GM12801 (cell line): ENCODE measurements around the gene CDK14.

Source experiments
- TF ChIP-seq, protein P1 (sequence below): IDR thresholded peaks from one replicate; pipeline ENCODE4 v1.5.1; 2011; ENCODE audit warnings: control low read depth; ENCODE audit not compliant: insufficient read length; ENCODE audit errors: extremely low read depth

The CDK14 gene

DNA sequence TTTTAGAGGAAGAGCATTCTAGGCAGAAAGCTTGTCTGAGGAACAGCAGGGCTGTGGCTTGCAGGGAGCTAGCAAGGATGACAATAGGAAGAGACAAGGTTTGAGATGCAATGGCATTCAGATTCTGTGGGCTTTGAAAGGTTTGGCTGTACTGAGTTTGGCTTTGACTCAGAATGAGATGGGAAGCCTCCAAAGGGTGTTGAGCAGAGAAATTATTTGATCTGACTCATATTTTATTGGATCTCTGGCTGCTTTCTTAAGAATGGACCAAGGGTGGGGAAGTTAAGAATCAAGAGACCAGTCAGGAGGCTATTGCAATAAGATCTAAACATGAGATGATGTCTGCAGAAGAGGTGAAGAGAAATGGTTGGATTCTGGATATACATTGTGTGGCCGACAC, 273.2 kb downstream of the CDK14 start:
- TF ChIP-seq, protein P1, sequence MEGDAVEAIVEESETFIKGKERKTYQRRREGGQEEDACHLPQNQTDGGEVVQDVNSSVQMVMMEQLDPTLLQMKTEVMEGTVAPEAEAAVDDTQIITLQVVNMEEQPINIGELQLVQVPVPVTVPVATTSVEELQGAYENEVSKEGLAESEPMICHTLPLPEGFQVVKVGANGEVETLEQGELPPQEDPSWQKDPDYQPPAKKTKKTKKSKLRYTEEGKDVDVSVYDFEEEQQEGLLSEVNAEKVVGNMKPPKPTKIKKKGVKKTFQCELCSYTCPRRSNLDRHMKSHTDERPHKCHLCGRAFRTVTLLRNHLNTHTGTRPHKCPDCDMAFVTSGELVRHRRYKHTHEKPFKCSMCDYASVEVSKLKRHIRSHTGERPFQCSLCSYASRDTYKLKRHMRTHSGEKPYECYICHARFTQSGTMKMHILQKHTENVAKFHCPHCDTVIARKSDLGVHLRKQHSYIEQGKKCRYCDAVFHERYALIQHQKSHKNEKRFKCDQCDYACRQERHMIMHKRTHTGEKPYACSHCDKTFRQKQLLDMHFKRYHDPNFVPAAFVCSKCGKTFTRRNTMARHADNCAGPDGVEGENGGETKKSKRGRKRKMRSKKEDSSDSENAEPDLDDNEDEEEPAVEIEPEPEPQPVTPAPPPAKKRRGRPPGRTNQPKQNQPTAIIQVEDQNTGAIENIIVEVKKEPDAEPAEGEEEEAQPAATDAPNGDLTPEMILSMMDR = no peak

DNA sequence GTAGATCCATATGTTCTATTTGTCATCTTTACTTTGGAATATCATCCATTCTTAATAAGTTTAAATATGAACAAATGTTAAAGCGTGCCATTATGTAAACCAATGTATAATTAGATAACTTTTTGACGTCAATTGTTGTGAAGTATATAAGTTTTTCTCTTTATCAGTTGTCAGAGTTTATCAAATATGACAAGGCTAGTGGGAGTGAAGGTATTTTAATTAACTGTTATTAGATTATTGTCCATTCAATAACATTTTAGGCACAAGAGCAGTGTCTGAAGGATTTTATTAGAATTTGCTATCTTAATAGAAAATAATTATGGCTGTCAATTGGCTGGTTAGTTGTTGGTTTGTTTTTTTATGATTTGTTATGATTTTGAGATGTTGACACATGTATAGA, 280.6 kb downstream of the CDK14 start:
- TF ChIP-seq, protein P1 = no peak

DNA sequence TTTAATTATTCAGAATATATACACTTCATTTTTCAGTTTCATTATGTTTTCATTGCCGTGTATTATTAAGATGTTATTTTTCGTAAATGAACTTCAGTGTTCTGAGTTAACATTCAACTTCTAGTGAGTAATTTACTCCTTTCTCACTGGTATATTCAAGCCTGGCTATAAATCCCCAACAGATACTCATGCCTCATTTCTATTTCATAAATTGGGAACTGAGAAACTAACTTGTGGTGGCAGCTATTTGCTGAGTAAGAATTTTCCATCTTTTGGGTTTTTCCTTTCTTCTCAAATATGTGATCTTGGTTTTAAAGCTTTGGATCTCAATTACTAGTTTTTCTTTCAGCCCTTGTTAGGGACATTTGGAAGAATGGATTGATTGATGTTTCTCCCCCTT, 281.1 kb downstream of the CDK14 start:
- TF ChIP-seq, protein P1 = no peak

DNA sequence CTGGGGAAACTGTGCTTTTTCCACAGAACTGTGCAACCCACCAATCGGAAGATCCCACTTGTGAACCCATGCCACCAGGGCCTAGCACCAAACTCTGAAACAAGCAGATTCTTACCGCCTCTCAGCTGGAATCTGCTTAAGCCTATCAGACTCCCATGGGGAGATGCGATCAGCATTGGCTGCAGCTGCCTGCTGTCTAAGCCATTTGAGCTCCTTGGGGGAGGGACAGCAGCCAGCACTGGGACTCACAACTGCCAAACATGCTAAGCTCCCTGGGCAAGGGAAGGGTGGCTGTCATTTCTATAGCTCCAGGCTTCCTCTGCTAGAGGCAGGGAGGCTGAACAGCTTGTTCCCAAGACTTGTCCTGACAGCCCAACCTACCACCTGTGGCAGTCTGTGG, 283.8 kb downstream of the CDK14 start:
- TF ChIP-seq, protein P1 = no peak

DNA sequence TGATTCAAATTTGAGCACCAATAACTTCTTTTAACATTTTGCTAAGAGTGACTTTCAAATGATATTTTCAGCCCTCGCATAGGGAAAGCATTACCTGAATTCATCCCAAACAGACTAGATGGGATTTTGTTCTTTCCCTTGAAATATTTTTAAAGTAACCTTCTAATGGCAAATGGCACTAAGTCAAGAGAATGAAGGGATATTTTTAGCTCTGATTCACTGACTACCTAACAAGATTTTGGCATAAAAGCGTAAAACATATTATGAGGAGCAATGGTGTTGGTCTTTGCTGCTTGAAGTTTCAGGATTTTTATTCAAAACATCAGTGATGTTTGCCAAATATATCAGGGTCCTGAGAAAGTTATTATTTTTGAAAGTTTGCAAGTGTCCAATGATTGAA, 290.3 kb downstream of the CDK14 start:
- TF ChIP-seq, protein P1 = no peak

DNA sequence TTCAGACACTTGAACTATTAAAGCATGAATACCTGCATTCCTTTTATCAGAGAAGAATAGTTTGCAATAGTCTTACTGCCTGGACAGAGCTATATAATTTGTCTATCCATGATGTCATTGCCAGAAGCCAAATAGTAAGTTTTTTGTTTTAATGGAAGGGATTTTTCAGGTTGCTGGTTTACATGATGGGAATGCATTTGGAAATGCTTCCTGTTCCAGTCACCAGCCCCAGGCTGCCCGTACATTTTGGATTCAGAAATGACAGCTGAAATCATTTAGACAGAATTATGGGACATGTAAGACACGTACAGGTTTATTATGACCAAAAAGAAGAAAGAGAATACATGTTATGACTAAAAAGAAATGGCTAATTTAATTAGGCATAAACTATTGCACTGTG, 293.1 kb downstream of the CDK14 start:
- TF ChIP-seq, protein P1 = no peak

DNA sequence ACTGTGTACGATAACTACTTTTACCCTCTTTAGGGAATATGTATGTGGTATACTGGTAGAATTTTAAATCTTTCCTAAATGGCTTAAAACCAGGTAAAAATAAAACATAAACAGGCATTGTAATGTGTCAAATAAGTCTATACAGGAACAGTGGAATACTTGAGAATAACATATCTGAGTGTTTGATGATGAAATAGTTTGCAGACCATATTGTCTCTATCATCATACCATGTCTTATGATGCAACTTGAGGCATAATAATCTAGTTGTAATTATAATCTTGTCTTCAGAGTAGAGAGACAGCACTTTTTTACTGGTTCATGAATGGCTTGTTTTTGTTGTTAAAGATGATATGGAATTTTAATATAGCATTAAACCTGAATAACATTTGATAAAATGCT, 293.5 kb downstream of the CDK14 start:
- TF ChIP-seq, protein P1 = no peak

DNA sequence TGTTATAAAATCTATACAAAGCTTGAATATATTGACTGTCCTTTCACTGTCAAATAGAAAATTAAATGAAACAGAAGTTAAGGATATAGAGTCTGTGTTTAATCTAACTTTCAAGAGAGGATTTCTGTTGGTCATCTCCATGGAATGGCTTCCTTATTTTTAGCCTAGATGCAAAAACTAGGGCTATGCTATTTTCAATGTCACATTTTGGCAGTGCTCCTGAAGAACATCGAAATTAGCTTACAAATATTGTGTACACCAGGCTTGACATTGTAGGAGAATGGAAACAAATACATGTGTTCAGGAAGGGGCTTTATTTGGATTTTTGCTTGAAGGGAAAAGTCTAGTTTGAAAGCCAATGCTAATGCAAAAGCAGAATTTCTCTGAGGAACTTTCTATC, 295.4 kb downstream of the CDK14 start:
- TF ChIP-seq, protein P1 = no peak
